ENCODE measurements around the gene ABLIM3. TPM values are rescaled to one million over a fixed set of nuclear protein-coding genes. Genes with fewer than 3 reads are reported as not detected.

Gene ABLIM3
- total and polyA plus RNA-seq, 9 of the 15 experiments (the other 6 are each of a cell fraction or from before 2014, with no cell fraction given), result 0.03 to 0.38 (median 0.11) TPM

GRCh38 chr5:149277801-149278200 is 136.5 kb downstream of the ABLIM3 start (continued):
- TF ChIP-seq ZNF3 (CRISPR knock-in tag; IDR thresholded peaks at IDR 0.05) (no peak), ERF (CRISPR knock-in tag; IDR thresholded peaks at IDR 0.05) (no peak), TEAD2 (tag; IDR thresholded peaks at IDR 0.05) (no peak), ZNF347 (CRISPR knock-in tag; IDR thresholded peaks at IDR 0.05; ENCODE audit: low read depth) (no peak), E4F1 (CRISPR knock-in tag; IDR thresholded peaks at IDR 0.05; ENCODE audit: borderline replicate concordance) (no peak), GMEB1 (CRISPR knock-in tag; IDR thresholded peaks at IDR 0.05) (no peak), NFIC (IDR thresholded peaks at IDR 0.05) (no peak), ASH1L (IDR thresholded peaks at IDR 0.05; ENCODE audit: borderline replicate concordance, low read depth, partially characterized antibody) (no peak)

Measured in K562 (cell line).